NCI-H1092 (cell line): ENCODE results near the gene DSCAML1.
"Not testable (repeated sequence)": the region's sequence is repeated elsewhere in the genome, so short reads cannot be mapped to it uniquely, and the experiment has no call there.

Source experiments
- DNase-seq: peaks from one replicate; lab custom pipeline; 2025; lab: John Stamatoyannopoulos, UW

Gene DSCAML1

GRCh38 chr11:117819096-117820040 lies 22.4 kb upstream of the DSCAML1 start:
- DNase-seq: peak; percentile 54

GRCh38 chr11:117818041-117818873 lies 21.2 kb upstream of the DSCAML1 start:
- no peak for DNase-seq

GRCh38 chr11:117817368-117818040 lies 20.5 kb upstream of the DSCAML1 start:
- peak; percentile 73 for DNase-seq

GRCh38 chr11:117816846-117817367 lies 19.9 kb upstream of the DSCAML1 start:
- DNase-seq: no peak

- DNase-seq: no peak
Measured at GRCh38 chr11:117816151-117816741, 19.2 kb upstream of the DSCAML1 start.

- DNase-seq: no peak
Measured at GRCh38 chr11:117815262-117815803, 18.3 kb upstream of the DSCAML1 start.

GRCh38 chr11:117814766-117815261 lies 17.8 kb upstream of the DSCAML1 start:
- peak; percentile 94 for DNase-seq

GRCh38 chr11:117814204-117814765 lies 17.3 kb upstream of the DSCAML1 start:
- no peak for DNase-seq

- DNase-seq: not testable (repeated sequence)
Measured at GRCh38 chr11:117810056-117810451, 13.0 kb upstream of the DSCAML1 start.

- DNase-seq: peak; percentile 74
Measured at GRCh38 chr11:117809236-117810055, 12.4 kb upstream of the DSCAML1 start.

- no peak for DNase-seq
Measured at GRCh38 chr11:117808784-117809183, 11.8 kb upstream of the DSCAML1 start.

GRCh38 chr11:117807482-117808327 lies 10.7 kb upstream of the DSCAML1 start:
- DNase-seq: peak; percentile 66

- no peak for DNase-seq
Measured at GRCh38 chr11:117806846-117807245, 9.8 kb upstream of the DSCAML1 start.

- no peak for DNase-seq
Measured at GRCh38 chr11:117805045-117805444, 8.0 kb upstream of the DSCAML1 start.

GRCh38 chr11:117803896-117804295 lies 6.9 kb upstream of the DSCAML1 start:
- no peak for DNase-seq

- DNase-seq: no peak
Measured at GRCh38 chr11:117799634-117800033, 2.6 kb upstream of the DSCAML1 start.

- no peak for DNase-seq
Measured at GRCh38 chr11:117796456-117796871, 552 bp downstream of the DSCAML1 start.

- DNase-seq: no peak
Measured at GRCh38 chr11:117795638-117796455, 1.2 kb downstream of the DSCAML1 start.
